Activated T-cell treated with anti-CD3 and anti-CD28 coated beads for 24 hours (primary cell): ENCODE measurements around the gene LRRC56.
A peak's percentile ranks its signal among the peaks of the same experiment; 100 is the strongest.
"Not testable (repeated sequence)": the region's sequence is repeated elsewhere in the genome, so short reads cannot be mapped to it uniquely, and the experiment has no call there.

ENCODE experiments used
- DNase-seq: peaks from one replicate; pipeline ENCODE4 v3.0.0-alpha.2; 2020; ENCODE audit warnings: low read depth

LRRC56 gene

DNA sequence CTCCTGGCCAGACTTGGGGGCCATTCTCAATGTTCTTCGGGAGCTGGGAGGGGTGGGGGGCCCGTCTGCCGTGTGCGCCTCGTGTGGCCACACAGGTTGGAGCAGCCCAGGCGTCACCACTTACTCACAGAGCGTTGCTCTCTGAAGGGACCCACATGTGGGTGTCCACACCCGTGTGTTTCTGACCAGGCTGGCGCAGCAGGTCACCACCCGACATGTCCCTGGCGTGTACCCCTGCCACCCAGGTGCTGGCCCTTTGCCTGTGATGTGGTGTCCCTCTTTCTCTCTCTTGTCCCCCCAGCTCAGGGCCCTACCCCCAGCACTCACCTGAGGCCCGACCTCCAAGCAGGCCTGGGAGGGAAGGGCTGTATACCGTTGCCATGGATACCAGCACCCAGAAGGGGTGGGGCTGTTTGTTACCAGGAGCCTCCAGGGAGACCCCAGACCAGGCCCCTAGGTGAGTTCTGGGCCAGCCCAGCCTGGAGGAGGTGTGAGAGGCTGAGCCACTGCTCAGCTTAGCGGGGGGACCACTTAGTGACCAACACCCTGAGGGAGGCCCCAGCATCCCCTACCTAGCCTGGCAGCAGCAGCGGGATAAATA lies 21.8 kb downstream of the LRRC56 start:
- DNase-seq: no peak

DNA sequence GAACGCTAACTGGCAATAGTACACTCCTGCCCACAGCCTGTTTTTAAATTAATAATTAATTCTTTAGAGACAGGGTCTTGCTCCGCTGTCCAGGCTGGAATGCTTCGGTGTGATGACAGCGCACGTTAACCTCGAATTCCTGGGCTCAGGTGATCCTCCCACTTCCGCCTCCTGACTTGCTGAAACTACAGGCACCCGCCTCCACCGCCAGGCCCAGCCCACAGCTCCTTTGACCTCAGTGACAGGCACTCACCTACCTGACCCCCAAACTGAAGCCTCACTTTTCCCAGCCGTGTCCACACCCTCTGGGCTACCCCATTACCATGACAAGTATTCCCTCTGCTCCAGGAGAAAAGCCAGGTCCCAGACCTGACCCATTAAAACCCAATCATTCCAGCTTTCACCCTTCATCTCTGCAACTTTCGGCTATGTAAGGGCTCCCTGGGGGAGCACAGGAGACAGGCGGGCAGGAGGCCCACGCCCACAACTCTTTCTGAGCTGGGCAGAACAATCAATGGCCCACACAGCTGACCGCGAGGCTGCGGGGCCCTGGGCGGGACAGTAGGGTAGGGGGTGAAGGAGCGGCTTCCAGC lies 22.5 kb downstream of the LRRC56 start:
- DNase-seq: no peak

DNA sequence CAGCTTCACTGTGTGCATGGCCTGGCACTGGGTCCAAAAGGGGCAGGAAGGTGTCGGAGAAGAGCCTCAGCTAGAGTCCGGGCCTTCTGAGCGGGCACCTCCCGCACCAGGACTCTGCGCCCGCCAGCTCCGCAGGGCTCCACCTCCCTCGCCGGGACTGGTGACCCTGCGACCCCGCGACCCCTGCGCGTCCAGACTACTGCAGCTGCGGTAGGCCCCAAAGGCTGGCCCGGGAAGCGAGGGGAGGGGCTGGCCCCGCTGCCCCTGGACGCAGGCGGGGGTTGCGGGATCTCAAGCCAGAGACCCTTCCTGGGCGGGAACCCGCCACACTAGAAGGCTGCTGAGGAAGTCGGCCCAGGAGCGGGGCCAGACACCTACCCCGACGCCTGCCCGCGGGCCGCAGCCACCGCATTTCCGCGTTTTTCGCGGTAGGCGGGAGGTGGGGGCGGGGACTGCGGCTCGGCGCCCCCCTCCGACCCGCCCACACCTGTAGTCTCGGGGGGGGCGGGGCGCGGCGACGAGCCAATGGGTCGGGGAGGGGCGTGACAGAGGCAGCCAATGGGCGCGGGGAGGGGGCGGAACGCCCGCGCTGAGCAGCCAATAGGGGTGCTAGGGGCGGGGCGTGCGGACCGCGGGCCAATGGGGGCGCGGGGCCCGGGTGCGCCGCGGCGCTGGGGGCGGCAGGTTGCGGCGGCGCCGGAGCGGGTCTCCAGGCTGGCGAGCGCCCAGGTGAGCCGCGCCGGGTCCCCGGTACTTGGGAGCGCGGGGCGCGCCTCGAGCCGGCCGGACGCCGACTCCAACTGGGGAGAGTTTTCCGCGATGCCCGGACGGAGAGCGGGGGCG lies 23.2 kb downstream of the LRRC56 start, which contains the start of the genes LMNTD2 and RASSF7:
Gene LMNTD2 (minus strand): TSS at position 434 of the 843 bp plus-strand sequence. CDS start 22 bp downstream, at position 412.
Gene RASSF7 (plus strand): TSS at position 666 of the 843 bp plus-strand sequence. CDS start 799 bp downstream, outside the sequence.
- peak; percentile 95 for DNase-seq

DNA sequence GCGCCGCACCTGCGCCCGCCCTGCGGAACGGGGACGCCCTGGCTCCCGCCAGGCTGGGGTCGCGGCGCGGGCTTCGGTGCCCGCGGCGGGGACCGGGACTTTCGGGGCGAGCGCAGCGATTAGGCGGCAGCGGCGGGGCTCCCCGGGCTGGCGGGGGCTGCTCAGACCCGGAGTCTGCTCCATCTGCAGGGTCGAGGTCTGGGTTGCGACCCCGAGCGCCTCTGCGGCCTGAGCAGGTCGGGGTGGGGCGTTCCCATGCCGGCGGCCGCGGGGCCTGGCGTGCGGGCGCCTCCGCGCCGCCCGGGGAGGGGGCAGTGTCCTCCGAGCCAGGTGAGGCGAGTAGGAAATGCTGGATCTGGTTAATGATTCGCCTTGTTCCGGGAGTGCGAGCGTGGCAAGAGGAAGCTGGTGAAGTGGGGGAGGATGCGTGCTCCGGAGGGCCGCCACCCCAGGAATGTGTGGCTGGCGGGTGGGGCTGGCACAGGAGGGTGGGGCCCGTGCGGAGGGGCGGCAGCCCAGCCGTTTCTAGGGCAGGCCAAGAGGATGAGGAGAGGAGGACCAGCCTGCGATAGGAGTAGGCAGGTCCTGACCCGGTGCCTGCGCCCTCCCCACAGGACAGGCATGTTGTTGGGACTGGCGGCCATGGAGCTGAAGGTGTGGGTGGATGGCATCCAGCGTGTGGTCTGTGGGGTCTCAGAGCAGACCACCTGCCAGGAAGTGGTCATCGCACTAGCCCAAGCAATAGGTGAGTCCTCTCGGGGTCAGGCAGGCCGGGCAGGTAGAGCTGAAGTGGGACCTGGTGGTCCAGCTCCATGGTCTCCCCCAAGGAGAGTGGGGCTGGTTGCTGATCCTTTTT lies 24.0 kb downstream of the LRRC56 start:
- DNase-seq: no peak

DNA sequence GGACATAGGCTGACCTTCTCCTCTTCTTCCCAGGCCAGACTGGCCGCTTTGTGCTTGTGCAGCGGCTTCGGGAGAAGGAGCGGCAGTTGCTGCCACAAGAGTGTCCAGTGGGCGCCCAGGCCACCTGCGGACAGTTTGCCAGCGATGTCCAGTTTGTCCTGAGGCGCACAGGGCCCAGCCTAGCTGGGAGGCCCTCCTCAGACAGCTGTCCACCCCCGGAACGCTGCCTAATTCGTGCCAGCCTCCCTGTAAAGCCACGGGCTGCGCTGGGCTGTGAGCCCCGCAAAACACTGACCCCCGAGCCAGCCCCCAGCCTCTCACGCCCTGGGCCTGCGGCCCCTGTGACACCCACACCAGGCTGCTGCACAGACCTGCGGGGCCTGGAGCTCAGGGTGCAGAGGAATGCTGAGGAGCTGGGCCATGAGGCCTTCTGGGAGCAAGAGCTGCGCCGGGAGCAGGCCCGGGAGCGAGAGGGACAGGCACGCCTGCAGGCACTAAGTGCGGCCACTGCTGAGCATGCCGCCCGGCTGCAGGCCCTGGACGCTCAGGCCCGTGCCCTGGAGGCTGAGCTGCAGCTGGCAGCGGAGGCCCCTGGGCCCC lies 24.8 kb downstream of the LRRC56 start:
- no peak for DNase-seq

DNA sequence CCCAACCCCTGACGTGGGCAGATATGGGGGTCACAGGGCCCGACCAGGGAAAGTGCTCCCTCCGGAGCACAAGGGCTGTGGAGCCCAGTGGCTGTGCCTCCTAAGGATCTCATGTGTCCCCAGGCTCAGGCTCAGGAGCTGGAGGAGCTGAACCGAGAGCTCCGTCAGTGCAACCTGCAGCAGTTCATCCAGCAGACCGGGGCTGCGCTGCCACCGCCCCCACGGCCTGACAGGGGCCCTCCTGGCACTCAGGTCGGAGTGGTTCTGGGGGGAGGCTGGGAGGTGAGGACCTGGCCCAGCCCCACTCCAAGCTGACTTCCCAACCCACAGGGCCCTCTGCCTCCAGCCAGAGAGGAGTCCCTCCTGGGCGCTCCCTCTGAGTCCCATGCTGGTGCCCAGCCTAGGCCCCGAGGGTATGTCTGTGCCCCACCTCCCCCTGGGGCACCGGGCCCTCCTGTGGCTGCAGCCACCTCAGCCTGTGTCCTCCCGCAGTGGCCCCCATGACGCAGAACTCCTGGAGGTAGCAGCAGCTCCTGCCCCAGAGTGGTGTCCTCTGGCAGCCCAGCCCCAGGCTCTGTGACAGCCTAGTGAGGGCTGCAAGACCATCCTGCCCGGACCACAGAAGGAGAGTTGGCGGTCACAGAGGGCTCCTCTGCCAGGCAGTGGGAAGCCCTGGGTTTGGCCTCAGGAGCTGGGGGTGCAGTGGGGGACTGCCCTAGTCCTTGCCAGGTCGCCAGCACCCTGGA lies 25.9 kb downstream of the LRRC56 start:
- DNase-seq: no peak

DNA sequence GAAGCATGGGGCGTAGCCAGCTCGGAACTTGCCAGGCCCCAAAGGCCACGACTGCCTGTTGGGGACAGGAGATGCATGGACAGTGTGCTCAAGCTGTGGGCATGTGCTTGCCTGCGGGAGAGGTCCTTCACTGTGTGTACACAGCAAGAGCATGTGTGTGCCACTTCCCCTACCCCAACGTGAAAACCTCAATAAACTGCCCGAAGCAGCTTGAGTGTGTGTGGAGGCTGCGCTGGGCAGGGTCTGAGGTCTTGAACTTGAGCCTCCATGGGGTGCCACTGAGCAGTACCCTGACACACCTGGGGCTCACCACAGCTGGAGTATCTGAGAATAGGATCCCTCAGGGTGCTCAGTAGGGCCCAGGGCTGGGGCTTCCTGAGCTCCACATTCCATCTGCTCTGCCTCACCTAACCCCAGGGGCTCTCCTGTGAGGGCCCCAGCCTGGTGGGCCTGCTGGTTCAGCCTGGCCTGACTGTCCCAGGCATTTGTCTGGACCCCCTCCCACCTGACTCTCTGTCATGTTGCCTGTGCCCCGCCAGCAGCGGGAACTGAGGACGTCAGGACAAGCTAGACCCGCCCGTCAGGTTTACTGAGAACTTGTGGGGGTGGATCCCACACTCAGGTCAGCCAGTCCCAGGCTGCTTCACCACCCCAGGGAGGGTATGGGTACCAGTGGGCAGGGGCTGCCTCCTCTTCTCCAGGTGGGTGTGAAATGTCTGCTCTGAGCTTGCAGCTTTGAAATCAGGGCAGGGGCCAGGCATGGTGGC lies 26.7 kb downstream of the LRRC56 start:
- DNase-seq: no peak

DNA sequence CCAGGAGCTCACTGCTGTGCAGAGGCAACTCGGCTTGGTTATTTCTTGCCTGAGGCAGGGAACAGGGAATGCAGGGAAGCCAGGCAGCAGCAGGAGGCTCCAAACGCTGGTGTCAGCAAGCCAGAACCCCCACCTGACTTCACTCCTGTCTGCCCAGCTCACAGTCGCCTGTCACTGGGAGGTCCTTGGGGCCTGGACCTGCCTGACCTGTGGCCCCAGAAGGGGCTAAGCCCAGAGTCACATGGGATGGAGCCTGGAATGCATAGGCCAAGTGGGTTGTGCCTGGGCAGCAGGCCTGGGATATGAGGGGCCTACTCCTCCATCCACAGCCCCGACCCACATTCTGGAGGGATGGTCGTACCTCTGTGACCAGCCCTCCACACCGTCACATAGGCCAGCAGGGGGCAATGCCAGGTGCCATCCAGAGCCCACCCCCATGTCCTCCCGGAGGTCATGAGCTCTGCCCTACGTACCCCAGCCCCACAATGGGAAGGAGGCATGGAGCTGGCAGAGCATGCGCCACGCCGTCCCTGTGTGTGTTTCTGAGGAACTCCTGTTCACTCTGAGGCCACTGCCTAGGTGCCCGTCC lies 28.7 kb downstream of the LRRC56 start:
- no peak for DNase-seq

DNA sequence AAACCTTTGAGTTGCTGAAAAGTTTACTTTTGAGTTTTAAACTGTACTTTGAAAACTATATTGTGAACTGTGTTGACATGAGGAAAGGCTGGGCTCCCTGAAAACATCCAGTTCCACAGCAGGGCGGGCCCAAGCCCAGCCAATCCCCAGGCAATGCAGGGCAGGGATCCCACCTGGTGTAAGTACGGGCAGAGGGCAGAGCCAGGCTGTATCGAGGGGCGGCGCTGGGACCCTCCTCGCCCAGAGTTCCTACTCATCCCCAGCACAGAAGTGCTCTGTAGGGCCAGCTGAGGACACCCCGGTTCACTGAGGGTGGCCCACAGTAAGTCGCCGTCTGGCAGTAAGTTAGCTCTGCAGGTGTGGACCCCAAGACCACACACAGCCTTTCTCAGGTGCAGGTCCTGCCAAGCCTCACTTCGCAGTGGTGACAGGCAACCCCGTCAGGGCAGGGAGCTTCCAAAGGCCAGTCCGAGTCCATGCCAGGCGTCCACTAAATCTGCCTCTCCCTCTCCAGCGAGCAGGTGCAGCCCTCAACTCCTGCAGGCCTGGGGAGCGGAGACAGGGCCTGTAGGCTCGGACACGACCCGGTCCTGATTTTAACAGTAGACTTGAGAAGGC lies 29.8 kb downstream of the LRRC56 start:
- DNase-seq: no peak

DNA sequence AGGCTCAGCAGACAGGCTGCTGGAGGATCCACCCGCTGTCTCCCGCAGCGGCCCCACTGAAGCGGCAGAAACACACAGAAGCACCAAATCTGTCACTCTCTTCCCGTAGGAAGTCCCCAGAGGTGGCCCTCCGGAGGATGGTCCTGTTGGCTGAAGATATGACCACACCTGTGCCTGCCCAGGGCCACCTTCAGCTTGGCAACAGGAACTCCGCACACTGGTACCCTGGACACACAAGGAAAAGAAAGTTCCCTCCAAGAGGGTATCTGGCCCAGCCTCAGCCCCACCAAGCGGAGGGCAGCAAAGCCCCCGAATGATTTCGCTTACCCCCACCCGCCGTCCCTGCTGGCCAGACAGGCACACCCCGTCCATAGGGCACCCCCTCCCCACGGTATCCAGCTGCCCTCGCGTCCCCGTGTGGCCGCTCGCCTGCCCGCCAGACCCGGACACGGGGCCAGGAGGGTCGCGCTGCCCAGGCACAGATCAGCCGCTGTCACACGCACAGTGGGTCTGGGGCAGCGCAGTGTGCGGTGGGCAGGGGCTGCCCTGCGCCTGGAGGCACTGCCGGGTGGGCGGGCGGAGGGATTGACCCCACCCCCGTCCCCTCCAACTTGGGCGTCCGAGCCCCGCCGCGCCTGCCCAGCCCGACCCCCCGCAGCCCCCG lies 30.4 kb downstream of the LRRC56 start:
- no peak for DNase-seq

DNA sequence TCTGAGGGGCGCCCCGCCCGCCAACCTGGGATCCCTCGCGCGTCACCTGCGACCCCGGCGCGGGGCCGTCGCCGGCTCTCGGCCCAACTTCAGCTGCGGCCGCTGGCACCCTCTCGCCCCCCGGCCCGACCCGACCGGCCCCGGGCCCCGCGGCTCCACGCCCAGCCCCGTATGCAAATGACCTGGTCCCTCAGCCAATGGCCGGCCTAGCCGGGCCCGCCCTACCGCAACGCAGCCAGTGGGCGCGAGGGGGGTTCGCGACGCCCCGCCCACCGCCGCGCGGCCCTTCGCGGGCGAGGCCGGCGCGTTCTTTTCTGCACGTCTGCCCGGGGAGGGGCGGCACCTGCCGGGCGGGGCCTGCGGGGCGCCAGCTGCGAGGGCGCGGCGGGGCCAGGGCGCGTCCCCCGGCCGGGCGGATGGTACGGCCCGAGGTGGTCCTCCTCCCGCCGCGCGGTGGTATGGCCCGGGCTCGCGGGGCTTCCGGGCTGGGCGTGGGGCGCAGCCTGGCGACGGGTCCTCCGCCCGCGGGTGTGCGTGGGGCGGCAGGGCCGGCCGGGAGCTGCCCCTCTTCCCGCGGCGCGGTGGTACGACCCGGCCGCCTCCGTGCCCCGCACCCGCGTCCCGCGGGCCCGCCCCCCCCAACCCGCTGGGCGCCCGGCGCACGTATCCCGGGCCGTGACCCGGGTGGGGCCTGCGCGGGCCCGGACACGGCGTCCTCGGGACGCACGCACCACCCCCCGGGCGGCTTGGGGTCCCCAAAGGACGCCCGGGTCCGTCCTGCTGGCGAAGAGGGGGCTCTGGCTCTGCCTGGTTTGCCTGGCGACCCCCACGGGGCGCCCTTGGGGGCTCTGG lies 31.2 kb downstream of the LRRC56 start:
- DNase-seq: peak; percentile 88

DNA sequence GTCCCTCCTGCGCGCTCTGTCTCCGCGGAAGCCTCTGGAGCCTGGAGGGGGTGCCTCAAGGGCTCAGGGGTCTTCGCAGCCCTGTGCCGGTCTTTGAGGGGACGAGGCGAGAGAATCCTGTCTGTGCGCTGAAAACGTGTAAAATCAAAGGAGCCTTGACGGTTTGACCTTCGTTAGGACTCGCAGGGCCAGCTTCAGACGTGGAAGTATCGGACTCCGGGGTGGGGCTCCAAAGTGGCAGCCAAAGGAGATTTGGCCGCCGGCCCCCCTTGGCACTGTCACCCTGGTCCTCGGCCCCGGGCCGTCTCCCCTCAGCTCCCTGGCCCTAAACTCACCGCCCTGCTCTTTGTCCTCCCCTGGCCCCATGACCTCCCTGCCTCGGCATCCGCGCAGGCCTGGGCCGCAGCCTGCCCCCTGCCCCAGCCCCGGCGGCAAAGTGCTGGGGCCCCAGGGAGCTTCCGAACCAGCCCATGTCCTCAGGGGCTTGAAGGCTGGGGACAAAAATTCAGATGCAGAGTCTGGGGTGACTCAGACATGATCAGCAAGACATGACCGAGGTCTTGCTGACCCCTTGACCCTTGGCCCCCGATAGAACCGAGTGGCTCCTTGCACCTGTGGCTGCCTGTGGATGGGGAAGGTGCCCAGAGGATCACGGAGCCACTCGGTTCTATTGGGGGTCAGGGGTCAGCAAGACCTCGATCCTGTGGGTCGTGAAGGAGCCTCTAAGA lies 32.0 kb downstream of the LRRC56 start:
- no peak for DNase-seq

DNA sequence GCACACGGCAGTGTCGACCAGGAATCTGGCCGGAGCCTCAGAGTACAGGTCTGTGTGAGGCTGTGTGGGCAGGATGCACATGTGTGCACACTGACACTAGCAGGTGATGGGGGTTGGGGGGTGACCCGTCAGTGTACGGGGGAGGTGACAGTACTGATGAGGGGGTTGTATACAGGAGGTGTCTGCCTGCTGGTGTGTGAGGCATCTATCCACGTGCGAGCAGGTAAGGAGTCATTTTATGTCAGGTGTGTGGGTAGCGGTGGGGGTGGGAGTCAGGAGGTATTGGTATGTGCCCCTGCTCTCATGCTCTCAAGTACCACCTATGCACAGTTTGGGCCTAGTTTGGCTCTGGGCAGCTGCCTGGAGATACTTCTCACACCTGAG lies 34.5 kb downstream of the LRRC56 start:
- DNase-seq: no peak

DNA sequence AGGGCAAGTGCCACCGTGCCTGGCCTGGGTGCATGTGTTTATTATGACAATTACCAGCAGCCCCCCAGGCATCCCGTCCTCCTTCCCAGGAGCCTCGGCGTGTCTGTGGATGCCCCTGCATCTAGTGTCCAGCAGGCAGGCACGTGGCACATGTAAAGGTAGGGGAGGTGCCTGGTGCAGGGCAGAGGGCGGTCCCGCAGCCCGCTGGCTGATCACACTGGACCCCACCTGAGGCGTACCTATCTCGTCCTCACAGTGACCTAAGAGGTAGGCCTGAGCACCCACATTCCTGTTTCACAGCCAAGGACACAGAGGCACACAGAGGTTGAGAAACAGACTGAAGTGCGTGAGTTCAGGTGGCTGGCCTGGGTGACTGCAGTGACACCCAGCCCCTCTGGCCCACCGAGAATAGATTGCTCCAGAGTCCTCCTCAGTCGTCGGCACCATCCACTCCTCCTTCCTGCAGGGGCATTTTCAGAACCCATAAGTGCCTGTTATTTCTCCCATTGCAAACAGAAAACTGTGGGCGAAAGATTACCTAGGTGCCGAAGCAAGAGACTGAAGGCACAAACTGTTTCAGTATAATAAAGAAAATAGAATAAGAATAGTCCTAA lies 35.9 kb downstream of the LRRC56 start:
- DNase-seq: no peak

DNA sequence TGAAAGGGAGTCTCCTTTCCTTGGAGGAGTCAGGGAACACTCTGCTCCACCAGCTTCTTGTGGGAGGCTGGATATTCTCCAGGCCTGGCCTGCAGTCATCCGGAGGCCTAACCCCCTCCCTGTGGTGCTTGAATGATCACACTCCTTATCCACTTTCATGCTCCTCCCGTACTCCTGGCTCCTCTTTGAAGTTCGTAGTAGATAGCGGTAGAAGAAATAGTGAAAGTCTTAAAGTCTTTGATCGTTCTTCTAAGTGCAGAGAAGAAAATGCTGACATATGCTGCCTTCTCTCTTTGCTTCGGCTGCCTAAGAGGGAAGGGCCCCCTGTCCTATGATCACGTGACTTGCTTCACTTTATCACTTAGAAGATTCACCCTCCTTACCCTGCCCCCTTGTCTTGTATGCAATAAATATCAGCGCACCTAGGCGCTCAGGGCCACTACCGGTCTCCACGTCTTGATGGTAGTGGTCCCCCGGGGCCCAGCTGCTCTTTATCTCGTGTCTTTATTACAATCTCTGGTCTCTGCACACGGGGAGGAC lies 36.8 kb downstream of the LRRC56 start:
- DNase-seq: not testable (repeated sequence)

DNA sequence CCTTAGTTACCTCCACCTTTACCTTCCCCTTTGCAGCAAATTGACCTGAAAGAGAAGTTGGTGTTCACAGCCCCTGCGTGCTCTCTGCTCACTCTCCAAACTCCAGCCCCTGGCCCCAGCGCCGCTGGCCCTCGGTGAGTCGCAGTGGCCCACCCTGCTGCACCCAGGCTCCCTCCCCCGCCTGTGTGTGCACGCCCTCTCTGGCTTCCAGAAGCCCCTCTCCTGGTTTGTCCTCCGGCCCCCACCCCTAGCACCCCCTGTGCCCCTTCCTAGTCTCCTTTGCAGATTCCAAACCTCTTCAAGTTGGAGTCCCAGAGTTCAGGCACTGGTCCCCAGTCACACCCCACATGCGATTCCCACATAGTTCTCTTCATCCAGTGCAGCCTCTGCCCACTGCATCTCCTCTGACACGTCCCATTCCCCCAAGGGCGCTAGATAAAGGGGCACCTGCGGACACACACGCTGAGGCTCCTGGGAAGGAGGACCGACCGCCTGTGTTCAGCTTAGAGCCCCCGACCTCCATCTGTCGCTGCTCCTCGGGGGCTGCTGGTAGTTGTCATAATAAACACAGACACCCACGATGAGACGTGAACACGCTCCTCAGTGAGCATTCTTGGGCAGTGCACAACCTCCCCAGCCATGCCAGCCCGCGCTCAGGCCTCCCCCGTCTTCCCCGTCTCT lies 37.4 kb downstream of the LRRC56 start:
- no peak for DNase-seq
